ENCODE measurements around the gene CMTR1.
A peak's percentile ranks its signal among the peaks of the same experiment; 100 is the strongest.

CMTR1 gene

GRCh38 chr6:37459981-37460800, 27.2 kb downstream of the CMTR1 start:
- peak; percentile 23 for DNase-seq (ENCODE audit: low read depth)
- TF ChIP-seq CTCF (conservative IDR thresholded peaks at IDR 0.05; ENCODE audit: low read depth, low read length) = no peak
- H3K4me3 ChIP-seq (ENCODE audit: low read depth, low read length) = no peak overlapping the region

- H3K4me3 ChIP-seq (ENCODE audit: low read depth, low read length) = no peak overlapping the region
- TF ChIP-seq CTCF (conservative IDR thresholded peaks at IDR 0.05; ENCODE audit: low read depth, low read length) = no peak
- DNase-seq (ENCODE audit: low read depth) = no peak
Measured at GRCh38 chr6:37460805-37461204, 27.8 kb downstream of the CMTR1 start.

- no peak for DNase-seq (ENCODE audit: low read depth)
- no peak overlapping the region for H3K4me3 ChIP-seq (ENCODE audit: low read depth, low read length)
- TF ChIP-seq CTCF (conservative IDR thresholded peaks at IDR 0.05; ENCODE audit: low read depth, low read length) = no peak
Measured at GRCh38 chr6:37463110-37463509, 30.1 kb downstream of the CMTR1 start.

- no peak overlapping the region for H3K4me3 ChIP-seq (ENCODE audit: low read depth, low read length)
- TF ChIP-seq CTCF (conservative IDR thresholded peaks at IDR 0.05; ENCODE audit: low read depth, low read length) = no peak
- DNase-seq (ENCODE audit: low read depth) = no peak
Measured at GRCh38 chr6:37467718-37468117, 34.7 kb downstream of the CMTR1 start.

GRCh38 chr6:37473364-37474095, 40.5 kb downstream of the CMTR1 start:
- peak; percentile 13 for DNase-seq (ENCODE audit: low read depth)
- no peak for TF ChIP-seq CTCF (conservative IDR thresholded peaks at IDR 0.05; ENCODE audit: low read depth, low read length)
- H3K4me3 ChIP-seq (ENCODE audit: low read depth, low read length) = no peak overlapping the region

GRCh38 chr6:37474316-37474715, 41.3 kb downstream of the CMTR1 start:
- DNase-seq (ENCODE audit: low read depth) = no peak
- no peak for TF ChIP-seq CTCF (conservative IDR thresholded peaks at IDR 0.05; ENCODE audit: low read depth, low read length)
- no peak overlapping the region for H3K4me3 ChIP-seq (ENCODE audit: low read depth, low read length)
